H1 (cell line): ENCODE measurements around the gene CD163. TPM values are rescaled to one million over a fixed set of nuclear protein-coding genes. Genes with fewer than 3 reads are reported as not detected.

ENCODE experiments used
- CTCF ChIA-PET: fragments of 300-600 bp; sonication (Branson Sonifier 250); formaldehyde crosslinking; loops from one replicate; lab custom pipeline; 2021; ENCODE audit not compliant: partially characterized antibody; lab: Charles Lee
- POLR2A ChIA-PET: fragments of 300-600 bp; sonication (Branson Sonifier 250); formaldehyde crosslinking; loops from one replicate; lab custom pipeline; 2021; ENCODE audit warnings: inconsistent platforms; ENCODE audit not compliant: partially characterized antibody; lab: Charles Lee
- DNase-seq, 2 experiments: peaks; one replicate each; pipeline versions ENCODE4 v3.0.0 to v3.0.0-alpha.2; 2010 to 2022; ENCODE audit warnings: low spot score in 2 of 2, low read depth in 1 of 2, mixed read lengths in 1 of 2
- FAIRE-seq: peaks from 2 replicates; lab custom pipeline; 2011; peaks lifted over from hg19 to GRCh38; lab: Jason Lieb, UNC
- H2AFZ ChIP-seq: 2 replicates; pipeline ENCODE4 v1.8.1; 2012; ENCODE audit warnings: low read length, inconsistent platforms
- H2AK5ac ChIP-seq: 2 replicates; pipeline ENCODE4 v1.6.1; 2013; ENCODE audit warnings: low read depth, low read length
- H2BK120ac ChIP-seq: replicated peaks from 2 replicates; pipeline ENCODE3; 2013; ENCODE audit warnings: low read depth, low read length, inconsistent platforms
- H2BK12ac ChIP-seq: 2 replicates; pipeline ENCODE4 v1.6.1; 2013; ENCODE audit warnings: low read depth, low read length
- H2BK15ac ChIP-seq: 2 replicates; pipeline ENCODE4 v1.6.1; 2013; ENCODE audit warnings: low read length
- H2BK20ac ChIP-seq: 2 replicates; pipeline ENCODE4 v1.6.1; 2013; ENCODE audit warnings: low read length
- H2BK5ac ChIP-seq: 2 replicates; pipeline ENCODE4 v1.6.1; 2013; ENCODE audit warnings: low read depth, low read length
- H3K14ac ChIP-seq: 2 replicates; pipeline ENCODE4 v1.6.1; 2013; ENCODE audit warnings: inconsistent platforms; ENCODE audit not compliant: insufficient read length
- H3K18ac ChIP-seq: 2 replicates; pipeline ENCODE4 v1.6.1; 2013; ENCODE audit warnings: low read length; ENCODE audit errors: extremely low read depth
- H3K23ac ChIP-seq: 2 replicates; pipeline ENCODE4 v1.6.1; 2013; ENCODE audit warnings: inconsistent platforms; ENCODE audit not compliant: insufficient read length
- H3K23me2 ChIP-seq: 2 replicates; pipeline ENCODE4 v1.6.1; 2013; ENCODE audit warnings: low read depth, low read length
- H3K27ac ChIP-seq: 2 replicates; pipeline ENCODE4 v1.6.1; 2011; ENCODE audit warnings: low read depth, low read length, inconsistent platforms
- H3K27me3 ChIP-seq, 4 experiments: replicated peaks in 1 of 4; 1 replicate in 1 of 4; 2 replicates in 3 of 4; pipeline versions ENCODE4 v1.6.1 to v1.8.1; 2011 to 2013; ENCODE audit warnings: low read length in 3 of 4, mild to moderate bottlenecking in 3 of 4, inconsistent platforms in 2 of 4, mixed read lengths in 2 of 4, moderate library complexity in 1 of 4; ENCODE audit not compliant: control insufficient read depth in 3 of 4, insufficient read depth in 3 of 4; ENCODE audit errors: extremely low read depth in 1 of 4
- H3K36me3 ChIP-seq, 4 experiments: 2 replicates each; pipeline versions ENCODE4 v1.6.1 to v1.8.1; 2011 to 2013; ENCODE audit warnings: mild to moderate bottlenecking in 4 of 4, low read length in 3 of 4, moderate library complexity in 2 of 4, control low read depth in 1 of 4, inconsistent platforms in 1 of 4; ENCODE audit not compliant: insufficient read depth in 4 of 4, control insufficient read depth in 2 of 4
- H3K4ac ChIP-seq: replicated peaks from 2 replicates; pipeline ENCODE3; 2013; ENCODE audit warnings: low read length, low read depth, mixed read lengths, inconsistent platforms; ENCODE audit not compliant: insufficient read length
- H3K4me1 ChIP-seq, 4 experiments: replicated peaks in 1 of 4; 1 replicate in 1 of 4; 2 replicates in 3 of 4; pipeline versions ENCODE4 v1.6.1 to v1.8.1; 2011 to 2013; ENCODE audit warnings: low read length in 3 of 4, inconsistent platforms in 2 of 4, mixed read lengths in 1 of 4; ENCODE audit not compliant: insufficient read depth in 4 of 4, control insufficient read depth in 3 of 4
- H3K4me2 ChIP-seq, 2 experiments: 2 replicates each; pipeline versions ENCODE4 v1.6.1 to v1.8.1; 2011 to 2013; ENCODE audit warnings: low read depth in 2 of 2, low read length in 2 of 2, control low read depth in 1 of 2, inconsistent platforms in 1 of 2, mild to moderate bottlenecking in 1 of 2; ENCODE audit not compliant: insufficient read depth in 1 of 2
- H3K4me3 ChIP-seq, 4 experiments: fragments of 200-600, 300-600 bp in 1 of 4; sonication (generic), shearing (Covaris generic), sonication (Bioruptor Twin) in 1 of 4; 2 replicates each; pipeline versions ENCODE4 v1.5.1 to v1.8.1; 2011 to 2016; ENCODE audit warnings: low read length in 4 of 4, low read depth in 3 of 4, control low read depth in 2 of 4, inconsistent platforms in 2 of 4, mild to moderate bottlenecking in 2 of 4, mixed read lengths in 1 of 4, moderate library complexity in 1 of 4; ENCODE audit not compliant: insufficient read depth in 2 of 4; ENCODE audit errors: extremely low read depth in 1 of 4
- H3K56ac ChIP-seq: replicated peaks from 2 replicates; pipeline ENCODE3; 2013; ENCODE audit warnings: low read depth, mild to moderate bottlenecking, mixed read lengths, low read length, inconsistent platforms; ENCODE audit not compliant: insufficient read length
- H3K79me1 ChIP-seq: 2 replicates; pipeline ENCODE4 v1.6.1; 2013; ENCODE audit warnings: low read depth, low read length, control low read depth
- H3K79me2 ChIP-seq, 2 experiments: 2 replicates each; pipeline versions ENCODE4 v1.6.1 to v1.8.1; 2012 to 2013; ENCODE audit warnings: low read length in 2 of 2, mild to moderate bottlenecking in 2 of 2, inconsistent platforms in 1 of 2; ENCODE audit not compliant: insufficient read depth in 2 of 2, control insufficient read depth in 1 of 2
- H3K9ac ChIP-seq, 4 experiments: replicated peaks in 1 of 4; 1 replicate in 1 of 4; 2 replicates in 3 of 4; pipeline versions ENCODE4 v1.6.1 to v1.8.1; 2011 to 2013; ENCODE audit warnings: low read depth in 3 of 4, low read length in 3 of 4, control low read depth in 2 of 4, mild to moderate bottlenecking in 2 of 4, moderate library complexity in 2 of 4, inconsistent platforms in 1 of 4; ENCODE audit errors: extremely low read depth in 1 of 4
- H3K9me3 ChIP-seq, 2 experiments: 2 replicates each; pipeline versions ENCODE4 v1.6.1 to v1.8.1; 2012 to 2013; ENCODE audit warnings: mild to moderate bottlenecking in 2 of 2, moderate library complexity in 2 of 2, control low read depth in 1 of 2, inconsistent platforms in 1 of 2, low read depth in 1 of 2, low read length in 1 of 2, mixed read lengths in 1 of 2; ENCODE audit not compliant: insufficient read depth in 2 of 2
- H4K20me1 ChIP-seq, 2 experiments: replicated peaks in 1 of 2; 2 replicates each; pipeline versions ENCODE3 to v1.8.1; 2011 to 2013; ENCODE audit warnings: inconsistent platforms in 2 of 2, low read length in 2 of 2, mild to moderate bottlenecking in 1 of 2; ENCODE audit not compliant: insufficient read depth in 2 of 2, control insufficient read depth in 1 of 2
- H4K5ac ChIP-seq: 2 replicates; pipeline ENCODE4 v1.6.1; 2013; ENCODE audit warnings: low read length, low read depth, mixed read lengths, inconsistent platforms; ENCODE audit not compliant: insufficient read length
- H4K8ac ChIP-seq: 2 replicates; pipeline ENCODE4 v1.8.0; 2013; ENCODE audit warnings: mild to moderate bottlenecking, moderate library complexity, low read length, inconsistent platforms; ENCODE audit not compliant: insufficient read depth; ENCODE audit errors: extremely low read depth
- H4K91ac ChIP-seq: replicated peaks from 2 replicates; pipeline ENCODE3; 2013; ENCODE audit warnings: low read length, mixed read lengths, inconsistent platforms; ENCODE audit not compliant: insufficient read length
- KDM1A ChIP-seq: fragments of 200-600, 300-600 bp; sonication (generic); IDR thresholded peaks from 2 replicates; pipeline ENCODE4 v1.7.1; 2016; ENCODE audit warnings: mild to moderate bottlenecking, low read length, borderline replicate concordance
- RBBP5 ChIP-seq: IDR thresholded peaks from 2 replicates; pipeline ENCODE4 v1.7.1; 2012; ENCODE audit warnings: low read depth, mild to moderate bottlenecking, inconsistent platforms, low read length, moderate library complexity, borderline replicate concordance
- WGBS, 2 experiments: shearing (Covaris generic) in 1 of 2; methylation state at CpG; one replicate each; pipeline versions ENCODE4 v1.1.6 to v1.1.7; 2013 to 2015; ENCODE audit warnings: low lambda C conversion rate in 2 of 2, mixed read lengths in 2 of 2, inconsistent platforms in 1 of 2, low coverage in 1 of 2, missing lambda C conversion rate in 1 of 2; ENCODE audit not compliant: insufficient replicate concordance in 2 of 2, insufficient coverage in 1 of 2, insufficient read length in 1 of 2; ENCODE audit errors: extremely low coverage in 1 of 2, missing lambda C conversion rate in 1 of 2; 5-methylcytosine and 5-hydroxymethylcytosine counted together
- polyA plus RNA-seq, 7 experiments: library from polyadenylated mRNA; depleted of rRNA in 3 of 7; stranded (reverse) in 5 of 7; unstranded in 2 of 7; fragments of >200 nt in 5 of 7; fragments of 200-250 nt in 2 of 7; gene quantifications; 1 replicate in 5 of 7; 2 replicates in 1 of 7; 4 replicates in 1 of 7; pipeline versions ENCODE4 v1.2.1 to v1.2.3, GENCODE V29; 2011 to 2013; ENCODE audit warnings: missing spikeins in 2 of 7, mixed read lengths in 2 of 7
- total RNA-seq: library from RNA; stranded (reverse); fragmentation: NEBNext Ultra II Directional; extraction: Animal tissue kit (Norgen Biotek cat#: 25700); gene quantifications from 2 replicates; pipeline ENCODE4 v1.2.1, GENCODE V29; 2021

The CD163 gene
- total and polyA plus RNA-seq, 2 of the 8 experiments (the other 6 are each of a cell fraction or from before 2014, with no cell fraction given), result 0.02 TPM; not detected in 1

DNA sequence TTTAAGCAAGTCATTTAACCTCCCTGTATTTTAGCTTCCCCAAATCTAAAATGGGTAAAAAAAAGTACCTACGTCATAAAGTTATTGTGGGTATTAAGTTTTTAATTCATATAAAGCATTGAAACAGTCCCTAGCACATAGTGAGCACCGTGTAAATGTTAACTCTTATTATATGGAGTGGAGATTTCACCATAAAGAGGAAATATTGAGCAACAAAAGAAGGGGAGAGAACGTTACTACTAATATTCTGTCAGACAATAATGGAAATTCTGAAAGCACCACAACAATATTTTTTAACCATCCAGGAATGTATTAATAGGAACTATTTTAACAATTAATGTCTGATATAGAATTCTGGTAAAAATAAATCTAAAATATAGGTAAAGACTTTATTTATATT lies 51.8 kb downstream of the CD163 start:
- 76% methylated on average over 3 of the region's 3 CpGs; no CpG with 5 or more reads in 1 of the 2 experiments for WGBS, 2 experiments
- no peaks in the 10 kb centered on the region for H3K27me3 ChIP-seq
- H2BK12ac ChIP-seq, result no peak overlapping the region
- H3K79me2 ChIP-seq, result no peaks in the 10 kb centered on the region
- no peak overlapping the region for H4K8ac ChIP-seq
- H3K14ac ChIP-seq, result no peak overlapping the region
- no peak overlapping the region for H4K5ac ChIP-seq
- H2AK5ac ChIP-seq, result no peak overlapping the region
- H3K79me1 ChIP-seq, result no peaks in the 10 kb centered on the region
- no peak overlapping the region for H3K56ac ChIP-seq
- H4K91ac ChIP-seq, result no peak overlapping the region
- H3K4me3 ChIP-seq, result no peak overlapping the region
- no peak overlapping the region for H3K4me2 ChIP-seq
- H3K9ac ChIP-seq, result no peak overlapping the region
- no peak overlapping the region for H3K4ac ChIP-seq
- H2BK120ac ChIP-seq, result no peak overlapping the region
- no peaks in the 10 kb centered on the region for H3K36me3 ChIP-seq
- H3K23ac ChIP-seq, result no peak overlapping the region
- ChIA-PET POLR2A (no interaction called here), CTCF (interaction anchor here (0.9 to 1.0 kb wide), 2 partner anchors 9 to 12 kb away, joined by 3 read pairs; no protein-coding TSS in a partner anchor)
- no peaks in the 10 kb centered on the region for H4K20me1 ChIP-seq
- FAIRE-seq, result no peak
- no peaks in the 10 kb centered on the region for H3K4me1 ChIP-seq
- no peak overlapping the region for H2BK15ac ChIP-seq
- no peak overlapping the region for H3K27ac ChIP-seq
- no peaks in the 10 kb centered on the region for H3K23me2 ChIP-seq
- H3K9me3 ChIP-seq, result no peaks in the 10 kb centered on the region
- H2BK20ac ChIP-seq, result no peak overlapping the region
- no peak overlapping the region for H2BK5ac ChIP-seq
- no peak for TF ChIP-seq RBBP5
- no peak for TF ChIP-seq KDM1A
- TF ChIP-seq, all 59 proteins: peak for 0
- no peak for DNase-seq
- Histone ChIP-seq H2AFZ (no peak overlapping the region), H3K18ac (no peak overlapping the region)
